Activated CD8-positive, alpha-beta memory T cell treated with anti-CD3 and anti-CD28 coated beads, Interleukin-2, amount 10 ng/mL, durations not matched to agents 7 days and 5 days (primary cell): ENCODE data around the gene KCNAB2. TPM values are rescaled to one million over a fixed set of nuclear protein-coding genes. Genes with fewer than 3 reads are reported as not detected.

ENCODE experiments used
- ATAC-seq: fragments of 150-1000 bp; cut with Tn5 transposase; one replicate; pipeline ENCODE4 v1.10.0; 2021; ENCODE audit warnings: moderate library complexity
- CTCF ChIA-PET: fragments of 350-600 bp; sonication (Branson Sonifier 250); formaldehyde crosslinking; loops from one replicate; lab custom pipeline; 2021; ENCODE audit warnings: antibody characterized with exemption; lab: Charles Lee
- DNase-seq: peaks from one replicate; pipeline ENCODE4 v3.0.0-alpha.2; 2020
- H3K27ac Mint-ChIP-seq: one replicate; pipeline ENCODE4 v1.8.0; 2021; ENCODE audit warnings: mild to moderate bottlenecking, mixed read lengths
- H3K27me3 Mint-ChIP-seq: one replicate; pipeline ENCODE4 v1.8.0; 2021; ENCODE audit warnings: mixed read lengths
- H3K36me3 Mint-ChIP-seq: one replicate; pipeline ENCODE4 v1.8.0; 2021; ENCODE audit warnings: mild to moderate bottlenecking, mixed read lengths
- H3K4me1 Mint-ChIP-seq: one replicate; pipeline ENCODE4 v1.8.0; 2021; ENCODE audit warnings: mixed read lengths
- H3K4me3 Mint-ChIP-seq: one replicate; pipeline ENCODE4 v1.8.0; 2021; ENCODE audit warnings: mild to moderate bottlenecking, moderate library complexity, mixed read lengths
- H3K9me3 Mint-ChIP-seq: one replicate; pipeline ENCODE4 v1.8.0; 2022; ENCODE audit warnings: low read depth, mixed read lengths
- total RNA-seq, 2 experiments: library from RNA; stranded (reverse); gene quantifications; one replicate each; pipeline ENCODE4 v1.2.3, GENCODE V29; 2021

Gene KCNAB2
- total RNA-seq, 2 experiments from 2014 or later = 248 to 368 TPM

GRCh38 chr1:6041432-6042062 lies 4.1 kb upstream of the KCNAB2 start:
- Mint-ChIP-seq H3K27me3 (no peaks in the 10 kb centered on the region), H3K4me3 (no peak overlapping the region), H3K4me1 (peaks cover 35% of the 10 kb centered on the region), H3K36me3 (peaks cover 32% of the 10 kb centered on the region), H3K9me3 (no peaks in the 10 kb centered on the region), H3K27ac (no peak overlapping the region)
- no peak for ATAC-seq
- CTCF ChIA-PET = interaction anchor here (1.0 kb wide), 1 partner anchor 22 kb away, joined by 3 read pairs; no protein-coding TSS in a partner anchor
- peak; percentile 45 for DNase-seq

- no peak overlapping the region for H3K27ac Mint-ChIP-seq
- H3K27me3 Mint-ChIP-seq = no peaks in the 10 kb centered on the region
- peaks cover 24% of the 10 kb centered on the region for H3K4me1 Mint-ChIP-seq
- DNase-seq (no peak), ATAC-seq (no peak)
- peaks cover 30% of the 10 kb centered on the region for H3K36me3 Mint-ChIP-seq
- CTCF ChIA-PET = interaction anchor here (1.3 kb wide), 1 partner anchor 12 kb away, joined by 4 read pairs; no protein-coding TSS in a partner anchor
- no peak overlapping the region for H3K4me3 Mint-ChIP-seq
- no peaks in the 10 kb centered on the region for H3K9me3 Mint-ChIP-seq
Observed at GRCh38 chr1:6043561-6043960, 2.1 kb upstream of the KCNAB2 start.

DNA sequence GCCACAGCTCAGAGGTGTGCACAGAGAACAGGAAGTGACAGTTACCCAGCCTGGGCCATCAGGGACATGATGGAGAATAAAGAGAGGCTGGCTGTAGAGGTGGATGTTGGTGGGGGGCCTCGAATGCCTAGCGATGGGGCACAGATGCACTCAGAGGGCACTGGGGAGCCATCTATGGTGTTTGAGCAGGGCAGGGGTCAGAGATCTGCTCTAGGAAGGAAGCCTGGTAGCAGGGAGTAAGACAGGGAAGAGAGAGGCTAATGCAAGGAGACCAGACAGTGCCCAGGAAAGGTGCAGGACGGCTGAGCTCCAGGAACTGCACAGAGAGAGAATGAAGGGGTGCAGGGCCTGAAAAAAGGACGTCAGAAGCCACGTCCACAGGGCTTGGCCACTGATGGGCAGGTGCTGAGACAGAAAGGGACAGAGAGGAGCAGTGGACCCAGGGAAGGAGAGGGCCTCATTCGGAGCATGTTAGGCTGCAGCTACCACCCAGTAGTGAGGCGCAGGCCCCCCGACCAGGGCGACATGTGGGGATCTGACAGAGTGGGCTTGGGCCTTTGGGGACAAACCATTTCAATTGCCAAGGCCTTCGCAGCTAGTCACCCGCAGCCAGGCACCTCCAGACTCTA lies 1.1 kb upstream of the KCNAB2 start:
- Mint-ChIP-seq H3K27me3 (no peaks in the 10 kb centered on the region), H3K27ac (peak overlapping the region; percentile 52), H3K36me3 (peaks cover 30% of the 10 kb centered on the region), H3K9me3 (no peaks in the 10 kb centered on the region), H3K4me3 (no peak overlapping the region), H3K4me1 (peaks cover 18% of the 10 kb centered on the region)
- DNase-seq = no peak
- no peak for ATAC-seq
- CTCF ChIA-PET = no interaction called here

GRCh38 chr1:6045110-6045502 lies 582 bp upstream of the KCNAB2 start:
- H3K27ac Mint-ChIP-seq = no peak overlapping the region
- no peak for DNase-seq
- H3K9me3 Mint-ChIP-seq = no peaks in the 10 kb centered on the region
- H3K36me3 Mint-ChIP-seq = peaks cover 29% of the 10 kb centered on the region
- ATAC-seq = no peak
- H3K4me1 Mint-ChIP-seq = peaks cover 16% of the 10 kb centered on the region
- H3K4me3 Mint-ChIP-seq = no peak overlapping the region
- CTCF ChIA-PET = no interaction called here
- H3K27me3 Mint-ChIP-seq = no peaks in the 10 kb centered on the region

DNA sequence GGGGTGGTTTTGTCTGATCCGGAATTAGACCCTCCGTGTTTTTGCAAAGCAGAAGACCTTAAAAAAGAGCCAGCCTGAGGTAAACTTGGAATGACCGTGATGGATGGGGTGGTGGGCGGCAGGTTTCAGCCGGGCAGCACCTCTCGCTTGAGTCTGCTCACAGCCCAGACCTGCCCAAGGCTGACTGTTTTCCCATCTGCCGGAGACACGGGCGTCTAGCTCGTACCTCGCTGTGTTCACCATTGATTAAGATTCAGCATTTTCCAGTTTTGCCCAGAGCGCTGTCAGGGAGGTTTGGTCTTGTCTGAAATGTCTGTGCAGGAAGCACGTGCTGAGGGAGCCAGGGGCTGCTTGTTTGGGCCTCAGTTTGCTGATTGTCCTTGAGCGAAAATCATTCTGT lies 591 bp downstream of the KCNAB2 start:
- Mint-ChIP-seq H3K4me1 (peaks cover 12% of the 10 kb centered on the region), H3K27me3 (no peaks in the 10 kb centered on the region), H3K27ac (no peak overlapping the region), H3K4me3 (no peak overlapping the region), H3K36me3 (peaks cover 28% of the 10 kb centered on the region), H3K9me3 (no peaks in the 10 kb centered on the region)
- CTCF ChIA-PET = no interaction called here
- no peak for ATAC-seq
- DNase-seq = no peak

DNA sequence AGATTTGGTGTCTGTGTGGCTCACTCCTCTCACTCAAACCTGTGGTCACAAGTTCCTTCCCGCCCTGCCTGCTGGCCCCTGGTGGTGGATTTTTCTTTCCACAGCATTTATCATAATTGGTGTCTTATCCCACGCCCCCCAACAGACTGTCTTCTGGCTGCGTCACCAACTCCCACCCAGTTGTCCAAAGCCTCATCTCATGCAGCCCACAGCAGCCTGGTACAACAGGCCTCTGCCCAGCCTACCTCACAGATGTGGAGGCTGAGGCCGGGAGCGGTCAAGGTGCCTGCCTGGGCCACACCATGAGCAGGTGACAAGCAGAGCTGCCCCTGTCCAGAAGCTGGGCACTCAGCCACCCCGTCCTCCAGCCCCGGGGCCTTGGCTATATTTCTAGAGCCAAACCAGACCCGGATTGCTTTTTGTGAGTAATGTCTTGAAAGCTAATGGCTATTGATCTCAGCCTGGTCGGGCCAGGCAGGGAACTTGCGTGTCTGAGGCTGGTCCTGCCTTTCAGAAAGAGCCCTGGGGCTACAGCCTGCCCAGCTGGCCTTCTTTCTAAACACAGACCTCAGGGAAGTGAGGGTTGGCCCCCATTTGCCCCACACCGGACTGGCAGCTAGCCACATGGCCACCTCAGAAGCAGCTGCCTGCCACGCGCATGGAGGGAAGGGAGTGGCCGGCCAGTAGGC lies 2.6 kb downstream of the KCNAB2 start:
- Mint-ChIP-seq H3K27ac (no peak overlapping the region), H3K4me1 (peaks cover 4% of the 10 kb centered on the region), H3K36me3 (peaks cover 29% of the 10 kb centered on the region), H3K4me3 (no peak overlapping the region), H3K9me3 (no peaks in the 10 kb centered on the region), H3K27me3 (no peaks in the 10 kb centered on the region)
- ATAC-seq (no peak), DNase-seq (no peak)
- CTCF ChIA-PET = no interaction called here

DNA sequence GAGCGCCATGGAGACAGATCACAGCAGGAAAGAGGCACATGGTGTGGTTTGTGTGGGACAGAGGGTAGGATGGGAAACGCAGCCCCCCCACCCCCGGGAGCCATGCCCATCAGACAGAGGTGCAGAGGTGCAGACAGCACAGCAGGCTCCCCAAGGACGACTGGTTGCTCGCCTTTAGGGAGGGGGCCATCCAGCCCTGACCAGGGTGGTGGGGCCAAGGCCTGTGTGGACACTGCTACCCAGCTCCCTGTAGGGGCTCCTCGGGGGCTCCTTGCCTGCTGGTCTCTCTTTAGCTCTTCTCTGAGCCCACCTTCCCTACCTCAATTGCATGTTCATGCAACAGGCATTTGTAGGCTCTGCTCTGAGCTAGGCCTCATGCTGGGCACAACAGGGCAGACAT lies 3.7 kb downstream of the KCNAB2 start:
- DNase-seq (no peak), ATAC-seq (no peak)
- Mint-ChIP-seq H3K9me3 (no peaks in the 10 kb centered on the region), H3K27me3 (no peaks in the 10 kb centered on the region), H3K4me3 (no peak overlapping the region), H3K4me1 (peaks cover 4% of the 10 kb centered on the region), H3K27ac (no peak overlapping the region), H3K36me3 (peaks cover 31% of the 10 kb centered on the region)
- CTCF ChIA-PET = no interaction called here

- no peaks in the 10 kb centered on the region for H3K9me3 Mint-ChIP-seq
Observed at GRCh38 chr1:6051423-6051822, 5.7 kb downstream of the KCNAB2 start.

GRCh38 chr1:6052543-6053205 lies 7.0 kb downstream of the KCNAB2 start:
- ATAC-seq (no peak), DNase-seq (peak; percentile 64)
- no peaks in the 10 kb centered on the region for H3K9me3 Mint-ChIP-seq
- peaks cover 4% of the 10 kb centered on the region for H3K4me1 Mint-ChIP-seq
- no peaks in the 10 kb centered on the region for H3K27me3 Mint-ChIP-seq
- H3K36me3 Mint-ChIP-seq = peaks cover 35% of the 10 kb centered on the region
- H3K4me3 Mint-ChIP-seq = no peak overlapping the region
- H3K27ac Mint-ChIP-seq = no peak overlapping the region
- CTCF ChIA-PET = interaction anchor here (0.7 to 1.3 kb wide), 3 partner anchors 22 to 194 kb away, joined by 3 to 5 read pairs (median 3); no protein-coding TSS in a partner anchor

More at GRCh38 chr1:6051423-6051822, 5.7 kb downstream of the KCNAB2 start:
- no peak overlapping the region for H3K27ac Mint-ChIP-seq
- no peak overlapping the region for H3K4me3 Mint-ChIP-seq
- no peak for DNase-seq
- no peaks in the 10 kb centered on the region for H3K27me3 Mint-ChIP-seq
- CTCF ChIA-PET = no interaction called here
- H3K36me3 Mint-ChIP-seq = peaks cover 28% of the 10 kb centered on the region
- ATAC-seq = no peak
- H3K4me1 Mint-ChIP-seq = peaks cover 4% of the 10 kb centered on the region

DNA sequence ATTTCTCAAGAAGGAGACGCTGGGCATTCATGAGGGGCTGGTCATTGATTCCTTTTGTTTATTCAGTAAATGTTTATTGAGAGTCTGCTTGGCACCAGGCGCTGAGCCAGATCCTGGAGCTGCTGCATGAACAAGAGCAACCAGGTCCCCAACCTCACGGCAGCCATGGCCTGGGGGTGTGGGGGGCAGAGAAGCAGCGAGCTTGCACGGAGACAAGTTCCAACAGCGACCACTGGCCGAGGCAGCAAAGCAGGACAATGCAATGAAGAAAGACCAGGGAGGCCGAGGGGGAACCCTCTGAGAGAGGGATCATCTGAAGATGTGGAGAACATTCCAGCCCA lies 7.5 kb downstream of the KCNAB2 start:
- CTCF ChIA-PET = interaction anchor here (0.7 to 1.3 kb wide), 4 partner anchors 21 to 193 kb away, joined by 3 to 5 read pairs (median 3); no protein-coding TSS in a partner anchor
- H3K27ac Mint-ChIP-seq = no peak overlapping the region
- H3K4me3 Mint-ChIP-seq = no peak overlapping the region
- H3K4me1 Mint-ChIP-seq = peaks cover under 1% of the 10 kb centered on the region
- ATAC-seq (no peak), DNase-seq (no peak)
- peaks cover 36% of the 10 kb centered on the region for H3K36me3 Mint-ChIP-seq
- no peaks in the 10 kb centered on the region for H3K27me3 Mint-ChIP-seq
- no peaks in the 10 kb centered on the region for H3K9me3 Mint-ChIP-seq

DNA sequence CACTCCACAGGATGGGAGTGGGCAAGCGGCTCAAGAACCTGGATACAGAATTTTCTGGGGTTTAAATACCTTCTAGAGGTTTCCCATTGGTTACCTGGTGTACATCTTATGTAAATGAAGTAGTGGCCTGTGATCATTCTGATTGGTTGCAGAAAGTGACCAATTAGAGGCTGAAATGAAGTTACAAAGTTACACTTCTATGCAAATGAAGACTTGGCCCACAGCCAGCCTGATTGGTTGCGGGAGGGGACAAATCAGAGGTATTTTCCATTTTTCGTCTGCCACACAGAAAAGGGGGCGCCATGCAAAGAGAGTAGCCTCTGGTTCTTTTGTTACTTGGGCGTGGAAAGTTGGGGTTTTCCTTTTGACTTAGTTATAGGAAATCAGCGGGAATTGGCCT lies 8.9 kb downstream of the KCNAB2 start:
- Mint-ChIP-seq H3K27ac (no peak overlapping the region), H3K36me3 (peaks cover 37% of the 10 kb centered on the region)

DNA sequence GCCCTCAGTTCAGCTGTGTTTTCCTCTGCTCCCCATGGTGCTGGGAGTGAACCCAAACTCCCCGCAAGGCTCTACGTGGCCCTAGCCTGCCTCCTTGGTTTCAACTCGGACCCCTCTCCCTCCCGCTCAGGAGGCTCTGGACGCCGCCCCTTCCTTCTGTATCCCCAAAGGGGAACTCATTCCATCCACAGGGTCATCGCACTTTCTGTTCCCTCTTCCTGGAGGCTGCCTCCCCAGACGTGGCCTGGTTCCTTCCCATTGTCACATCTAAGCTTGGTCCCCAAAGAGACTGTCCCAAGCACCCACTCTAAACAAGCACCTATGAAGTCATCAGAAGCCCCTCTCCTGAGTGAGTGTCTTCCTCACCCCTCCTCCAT lies 10.9 kb downstream of the KCNAB2 start:
- CTCF ChIA-PET = no interaction called here

More for the DNA sequence above, 8.9 kb downstream of the KCNAB2 start:
- no peaks in the 10 kb centered on the region for H3K9me3 Mint-ChIP-seq
- no peak overlapping the region for H3K4me3 Mint-ChIP-seq
- DNase-seq (no peak), ATAC-seq (no peak)
- no peaks in the 10 kb centered on the region for H3K4me1 Mint-ChIP-seq
- CTCF ChIA-PET = no interaction called here
- H3K27me3 Mint-ChIP-seq = no peaks in the 10 kb centered on the region

DNA sequence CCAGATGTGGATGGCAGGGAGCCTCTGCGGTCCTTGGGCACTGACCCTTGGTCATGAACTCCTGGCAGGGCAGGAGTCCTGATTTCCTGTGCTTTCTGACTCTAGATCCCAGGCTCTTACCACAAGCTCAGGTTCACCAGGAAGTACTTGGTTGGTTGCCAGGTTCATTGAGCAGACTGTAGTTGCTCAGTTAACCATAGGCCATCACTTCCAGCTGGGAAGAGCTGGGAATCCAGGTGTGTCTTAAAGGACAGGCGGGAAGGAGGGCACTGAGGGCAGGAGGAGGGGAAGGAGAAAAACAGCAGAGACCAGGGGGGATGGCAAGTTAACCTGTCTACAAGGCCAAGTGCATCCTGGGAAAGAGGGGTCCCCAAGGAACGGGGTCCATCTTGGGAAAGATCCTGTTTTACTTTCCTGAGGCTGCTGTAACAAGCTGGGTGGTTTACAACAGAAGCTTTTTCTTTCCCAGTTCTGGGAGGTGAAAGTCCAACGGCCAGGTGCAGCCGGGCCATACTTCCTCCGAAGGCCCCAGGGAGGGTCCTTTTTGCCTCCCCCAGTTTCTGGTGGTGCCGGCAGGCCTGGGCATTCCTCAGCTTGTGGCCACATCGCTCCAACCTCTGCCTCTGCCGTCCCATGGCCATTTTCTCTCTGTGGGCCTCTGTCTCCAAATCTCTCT lies 11.6 kb downstream of the KCNAB2 start:
- CTCF ChIA-PET = no interaction called here
- Mint-ChIP-seq H3K4me1 (no peaks in the 10 kb centered on the region), H3K27ac (no peak overlapping the region), H3K27me3 (no peaks in the 10 kb centered on the region), H3K36me3 (peaks cover 41% of the 10 kb centered on the region), H3K4me3 (no peak overlapping the region), H3K9me3 (no peaks in the 10 kb centered on the region)
- DNase-seq (no peak), ATAC-seq (no peak)

More for the DNA sequence above, 10.9 kb downstream of the KCNAB2 start:
- Mint-ChIP-seq H3K4me1 (no peaks in the 10 kb centered on the region), H3K9me3 (no peaks in the 10 kb centered on the region), H3K36me3 (peaks cover 40% of the 10 kb centered on the region), H3K27me3 (no peaks in the 10 kb centered on the region), H3K27ac (no peak overlapping the region), H3K4me3 (no peak overlapping the region)
- ATAC-seq (no peak), DNase-seq (no peak)
